ENCODE measurements around the gene ZNF605.

GRCh38 chr12:132922676-132923075, 33.4 kb downstream of the ZNF605 start:
- TF ChIP-seq CTCF (IDR thresholded peaks at IDR 0.05) (no peak), POLR2A (IDR thresholded peaks at IDR 0.05) (no peak)

All from esophagus squamous epithelium (tissue), 4 donors.